Thyroid gland (tissue), 4 donors: ENCODE data around the gene CISTR. TPM values are rescaled to one million over a fixed set of nuclear protein-coding genes. Genes with fewer than 3 reads are reported as not detected.

Experiments
- DNase-seq, 2 donors: peaks; one replicate each; pipeline ENCODE4 v3.0.0-alpha.2; 2019
- H3K27ac ChIP-seq, 3 donors: fragments of 200-600 bp; sonication (generic); 1 replicate in 2 of 3; 2 replicates in 1 of 3; pipeline ENCODE4 v1.5.1; 2016 to 2019; ENCODE audit warnings: mild to moderate bottlenecking in 1 of 3, moderate library complexity in 1 of 3
- H3K27me3 ChIP-seq: fragments of 200-600 bp; sonication (generic); one replicate; pipeline ENCODE4 v1.5.1; 2019
- H3K36me3 ChIP-seq, 2 donors: fragments of 200-600 bp; sonication (generic); one replicate each; pipeline ENCODE4 v1.5.1; 2016 to 2019
- H3K4me1 ChIP-seq, 2 donors: fragments of 200-600 bp; sonication (generic); one replicate each; pipeline ENCODE4 v1.5.1; 2017 to 2019
- H3K4me3 ChIP-seq, 3 donors: fragments of 200-600 bp; sonication (generic); replicated peaks in 1 of 3; 1 replicate in 2 of 3; 2 replicates in 1 of 3; pipeline ENCODE4 v1.5.1; 2016; ENCODE audit warnings: mild to moderate bottlenecking in 1 of 3
- H3K9me3 ChIP-seq: fragments of 200-600 bp; sonication (generic); one replicate; pipeline ENCODE4 v1.5.1; 2017
- CTCF ChIP-seq, 6 experiments: fragments of 200-600 bp in 3 of 6; fragments of 450-650 bp in 3 of 6; sonication (generic) in 3 of 6; IDR thresholded peaks; one replicate each; pipeline ENCODE4 v1.5.1; 2016 to 2019; ENCODE audit warnings: antibody characterized with exemption in 6 of 6, mild to moderate bottlenecking in 2 of 6, inconsistent platforms in 1 of 6, moderate library complexity in 1 of 6
- POLR2A ChIP-seq, 2 donors: fragments of 450-650 bp; IDR thresholded peaks; one replicate each; pipeline ENCODE4 v1.6.1; 2017; ENCODE audit warnings: antibody characterized with exemption in 2 of 2, mild to moderate bottlenecking in 2 of 2, moderate library complexity in 1 of 2
- WGBS, 2 donors: methylation state at CpG; one replicate each; pipeline ENCODE4 v1.1.5; 2017; 5-methylcytosine and 5-hydroxymethylcytosine counted together
- intact Hi-C: fragments of 100-400 bp; cut with DNase I; formaldehyde crosslinking; loops from one replicate; pipeline ENCODE4 v1.15.1; 2023
- total RNA-seq, 4 donors: library from RNA; depleted of rRNA; stranded (reverse); fragments of >200 nt; gene quantifications; one replicate each; pipeline ENCODE4 v1.2.3, GENCODE V29; 2016

The CISTR gene
- total RNA-seq, 4 donors from 2014 or later = not detected

- intact Hi-C loops = loop anchor here (2.0 kb wide), 1 partner anchor 37 kb away; no protein-coding TSS in a partner anchor
- DNase-seq = no peak
- H3K27me3 ChIP-seq = peaks cover 12% of the 10 kb centered on the region
- peaks cover 8 to 23% of the 10 kb centered on the region in 2 donors for H3K4me1 ChIP-seq
- no peak overlapping the region for H3K27ac ChIP-seq
- no peak overlapping the region for H3K4me3 ChIP-seq
- H3K36me3 ChIP-seq = no peaks in the 10 kb centered on the region
- WGBS, 2 donors = 5 to 8% methylated on average over 26 of the region's 50 CpGs
- TF ChIP-seq POLR2A (IDR thresholded peaks at IDR 0.05) (no peak), CTCF (IDR thresholded peaks at IDR 0.05) (no peak)
- no peaks in the 10 kb centered on the region for H3K9me3 ChIP-seq
These were observed 12.3 kb downstream of the CISTR start for GRCh38 chr12:53739214-53740129.

GRCh38 chr12:53738406-53739213, 13.2 kb downstream of the CISTR start:
- WGBS, 2 donors = 11 to 12% methylated on average over 14 to 26 of the region's 32 CpGs
- no peak overlapping the region for H3K27ac ChIP-seq
- peaks cover 8 to 23% of the 10 kb centered on the region in 2 donors for H3K4me1 ChIP-seq
- DNase-seq = peak; percentile 53 to 59
- H3K27me3 ChIP-seq = peaks cover 12% of the 10 kb centered on the region
- intact Hi-C loops = no loop called here
- no peaks in the 10 kb centered on the region for H3K36me3 ChIP-seq
- H3K9me3 ChIP-seq = no peaks in the 10 kb centered on the region
- TF ChIP-seq CTCF (IDR thresholded peaks at IDR 0.05) (no peak), POLR2A (IDR thresholded peaks at IDR 0.05) (no peak)
- H3K4me3 ChIP-seq = no peak overlapping the region

GRCh38 chr12:53737951-53738405, 13.8 kb downstream of the CISTR start:
- no peak for TF ChIP-seq CTCF (IDR thresholded peaks at IDR 0.05)
- TF ChIP-seq POLR2A (IDR thresholded peaks at IDR 0.05) = no peak
- no peaks in the 10 kb centered on the region for H3K36me3 ChIP-seq
- H3K27me3 ChIP-seq = peaks cover 12% of the 10 kb centered on the region
- intact Hi-C loops = no loop called here
- H3K4me3 ChIP-seq = no peak overlapping the region
- no peaks in the 10 kb centered on the region for H3K9me3 ChIP-seq
- peaks cover 8 to 20% of the 10 kb centered on the region in 2 donors for H3K4me1 ChIP-seq
- WGBS, 2 donors = 45 to 46% methylated on average over 14 of the region's 14 CpGs
- no peak overlapping the region for H3K27ac ChIP-seq
- no peak for DNase-seq

GRCh38 chr12:53737093-53737808, 14.5 kb downstream of the CISTR start:
- no peaks in the 10 kb centered on the region for H3K36me3 ChIP-seq
- peaks cover 12% of the 10 kb centered on the region for H3K27me3 ChIP-seq
- H3K4me3 ChIP-seq = no peak overlapping the region
- H3K27ac ChIP-seq = no peak overlapping the region
- H3K9me3 ChIP-seq = no peaks in the 10 kb centered on the region
- intact Hi-C loops = no loop called here
- H3K4me1 ChIP-seq = peaks cover 8 to 20% of the 10 kb centered on the region in 2 donors
- WGBS, 2 donors = 78 to 84% methylated on average over 13 to 14 of the region's 14 CpGs
- no peak for TF ChIP-seq POLR2A (IDR thresholded peaks at IDR 0.05)
- TF ChIP-seq CTCF (IDR thresholded peaks at IDR 0.05) = no peak
- DNase-seq = no peak
